GM08714 (cell line): Measurements from ENCODE around the gene FAM124A.
A peak's percentile ranks its signal among the peaks of the same experiment; 100 is the strongest.

Experiments used
- H3K4me3 ChIP-seq: fragments of 200-500 bp; sonication (Bioruptor generic); 2 replicates; pipeline ENCODE4 v1.5.1; 2014; ENCODE audit warnings: mild to moderate bottlenecking, low read length, inconsistent platforms
- ZNF274 ChIP-seq: IDR thresholded peaks from 2 replicates; pipeline ENCODE4 v1.6.1; 2012; ENCODE audit warnings: mild to moderate bottlenecking, low read depth, low read length

FAM124A gene

GRCh38 chr13:51202477-51203046 is 19.6 kb upstream of the FAM124A start:
- no peak for TF ChIP-seq ZNF274
- H3K4me3 ChIP-seq: no peak overlapping the region

DNA sequence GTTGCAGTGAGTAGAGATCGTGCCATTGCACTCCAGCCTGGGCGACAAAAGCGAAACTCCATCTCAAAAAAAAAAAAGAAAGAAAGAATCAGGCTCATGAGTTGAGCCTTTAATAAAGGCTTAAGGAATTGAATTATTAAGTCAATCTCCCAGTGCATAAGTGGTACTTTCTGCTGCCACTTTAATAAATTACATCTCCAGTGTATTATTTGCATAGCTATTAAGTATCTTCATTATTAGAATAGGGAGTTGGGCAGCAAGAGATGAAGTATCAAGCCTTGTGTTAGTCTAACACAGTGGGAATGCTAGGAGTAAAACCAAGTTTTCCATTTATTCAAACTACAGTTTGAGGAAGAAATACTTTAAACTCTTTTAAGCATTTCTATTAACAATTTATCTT is 15.6 kb upstream of the FAM124A start:
- TF ChIP-seq ZNF274: no peak
- no peak overlapping the region for H3K4me3 ChIP-seq

- TF ChIP-seq ZNF274: no peak
- no peak overlapping the region for H3K4me3 ChIP-seq
These were observed 14.3 kb upstream of the FAM124A start for GRCh38 chr13:51207881-51208280.

DNA sequence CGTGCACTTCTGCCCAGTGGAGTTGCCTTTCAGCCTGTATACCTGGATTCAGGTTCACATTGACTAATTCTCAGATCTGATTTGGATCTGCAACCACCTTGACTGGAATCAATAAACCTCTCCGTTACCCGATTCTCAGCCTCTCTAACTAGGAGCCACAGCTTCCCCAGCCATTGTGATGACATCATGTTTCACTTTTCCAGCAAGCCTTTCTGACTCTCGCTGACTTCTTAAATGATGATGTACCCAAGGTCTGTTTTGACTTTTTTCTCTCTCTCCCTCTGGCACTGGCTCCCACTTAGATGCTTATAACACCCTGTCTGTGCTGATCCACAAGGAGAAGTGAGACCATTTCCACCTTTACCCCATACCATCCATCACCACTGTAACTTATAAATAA is 13.5 kb upstream of the FAM124A start:
- no peak overlapping the region for H3K4me3 ChIP-seq
- no peak for TF ChIP-seq ZNF274

- H3K4me3 ChIP-seq: no peak overlapping the region
- no peak for TF ChIP-seq ZNF274
These were observed 10.3 kb upstream of the FAM124A start for GRCh38 chr13:51211910-51212309.

DNA sequence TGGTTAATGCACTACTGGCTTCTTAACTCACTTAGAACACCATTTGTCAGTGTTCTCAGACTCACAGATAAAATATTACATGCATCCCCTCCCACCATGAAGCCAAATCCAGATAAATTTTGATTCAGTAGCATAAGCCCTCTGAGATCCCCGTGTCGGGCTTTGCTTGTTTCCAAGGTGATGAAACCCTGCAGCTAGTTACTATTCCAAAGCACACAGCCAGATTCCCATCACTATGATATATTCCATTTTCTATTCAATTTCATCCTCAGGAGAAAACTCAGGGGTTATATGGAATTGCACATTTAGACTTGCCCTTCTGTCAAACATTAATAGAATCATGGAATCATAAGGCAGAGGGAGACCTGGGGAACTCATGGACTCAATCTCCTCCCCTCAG is 9.4 kb upstream of the FAM124A start:
- no peak overlapping the region for H3K4me3 ChIP-seq
- TF ChIP-seq ZNF274: no peak

DNA sequence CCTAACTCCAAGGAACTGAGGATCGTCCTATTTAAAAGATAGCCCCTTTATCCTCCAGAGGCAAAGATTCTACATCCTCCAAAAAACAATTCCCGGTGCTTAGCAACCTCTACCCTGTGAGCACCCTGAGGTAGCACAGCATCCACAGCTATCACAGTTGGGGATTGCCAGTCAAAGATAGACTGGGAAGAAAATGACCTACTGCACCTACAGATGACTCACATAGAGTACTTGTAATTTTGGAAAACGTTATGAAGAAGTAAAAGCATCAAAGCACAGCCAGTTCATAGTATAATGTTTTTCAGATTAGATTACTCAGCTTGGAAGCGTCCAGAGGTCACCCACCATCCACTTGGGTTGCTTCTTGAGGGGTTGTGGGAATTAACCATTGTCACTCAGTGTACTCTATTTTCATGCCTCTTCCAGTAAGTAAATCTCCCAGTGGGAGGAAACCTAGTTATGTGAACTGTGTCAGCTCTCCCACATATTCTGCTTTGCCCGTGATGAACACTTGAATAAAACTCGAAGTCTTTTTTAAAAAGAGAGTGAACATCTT is 8.9 kb upstream of the FAM124A start:
- no peak overlapping the region for H3K4me3 ChIP-seq
- TF ChIP-seq ZNF274: no peak

GRCh38 chr13:51218626-51219025 is 3.6 kb upstream of the FAM124A start:
- no peak for TF ChIP-seq ZNF274
- H3K4me3 ChIP-seq: no peak overlapping the region

DNA sequence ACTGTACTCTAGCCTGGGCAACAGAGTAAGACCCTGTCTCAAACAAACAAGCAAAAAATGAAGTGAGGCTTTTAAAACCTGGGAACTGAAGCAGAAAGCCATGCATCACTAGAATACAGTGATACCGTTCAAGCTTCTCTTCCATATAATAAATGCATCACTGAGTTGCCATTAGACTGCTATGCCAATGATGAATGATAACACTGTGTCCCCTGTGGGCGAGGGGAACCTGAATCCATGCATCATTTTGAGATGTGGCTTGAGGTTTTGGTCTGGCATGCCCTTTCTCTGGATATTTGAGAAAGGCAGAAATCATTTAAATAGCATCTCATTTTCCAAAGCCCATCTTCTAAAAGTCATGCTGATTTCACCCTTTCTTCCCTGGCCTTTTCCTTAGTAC is 1.5 kb upstream of the FAM124A start:
- TF ChIP-seq ZNF274: no peak
- H3K4me3 ChIP-seq: no peak overlapping the region

DNA sequence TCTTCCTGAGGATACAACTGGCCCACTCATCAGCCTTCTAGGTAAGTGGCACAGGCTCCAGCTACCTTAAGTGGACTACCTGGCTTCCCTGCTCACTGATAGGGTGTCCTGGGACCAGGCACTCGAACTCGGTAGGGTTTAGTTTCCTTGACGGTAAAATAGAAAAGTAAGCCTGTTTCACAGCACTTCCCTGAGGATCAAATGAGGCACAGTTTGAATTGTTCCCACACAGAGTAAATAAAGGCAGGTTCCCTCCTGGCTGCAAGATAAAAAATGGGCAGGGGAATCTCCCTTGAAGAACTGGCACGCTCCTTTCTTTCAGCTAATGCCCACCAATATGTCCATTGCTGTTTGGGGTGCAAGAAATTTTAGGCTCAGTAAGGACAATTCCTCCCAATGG is 1.1 kb upstream of the FAM124A start:
- H3K4me3 ChIP-seq: no peak overlapping the region
- no peak for TF ChIP-seq ZNF274

DNA sequence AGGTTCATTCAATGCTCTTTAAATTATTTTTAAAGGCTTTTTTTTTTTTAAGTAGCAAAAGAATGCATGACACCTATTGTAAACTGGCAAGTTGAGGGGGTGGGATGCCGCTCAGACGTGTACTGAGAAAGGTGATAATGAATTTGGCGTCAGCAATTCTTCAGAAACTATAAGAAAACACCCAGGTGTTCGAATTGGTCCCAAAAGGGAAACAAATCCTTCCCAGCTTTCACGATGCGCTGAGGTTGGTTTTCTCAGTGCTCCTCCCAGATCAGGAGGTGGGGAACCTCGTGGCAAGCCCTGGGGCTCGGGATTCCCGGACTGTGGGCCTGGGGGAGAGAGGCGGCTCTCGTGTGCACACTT is 543 bp upstream of the FAM124A start:
- no peak for TF ChIP-seq ZNF274
- peak overlapping the region; percentile 61; the same call in 1 of the 2 replicates for H3K4me3 ChIP-seq

- TF ChIP-seq ZNF274: no peak
- peak overlapping the region; percentile 59 for H3K4me3 ChIP-seq
These were observed 725 bp downstream of the FAM124A start for GRCh38 chr13:51222686-51223559.

DNA sequence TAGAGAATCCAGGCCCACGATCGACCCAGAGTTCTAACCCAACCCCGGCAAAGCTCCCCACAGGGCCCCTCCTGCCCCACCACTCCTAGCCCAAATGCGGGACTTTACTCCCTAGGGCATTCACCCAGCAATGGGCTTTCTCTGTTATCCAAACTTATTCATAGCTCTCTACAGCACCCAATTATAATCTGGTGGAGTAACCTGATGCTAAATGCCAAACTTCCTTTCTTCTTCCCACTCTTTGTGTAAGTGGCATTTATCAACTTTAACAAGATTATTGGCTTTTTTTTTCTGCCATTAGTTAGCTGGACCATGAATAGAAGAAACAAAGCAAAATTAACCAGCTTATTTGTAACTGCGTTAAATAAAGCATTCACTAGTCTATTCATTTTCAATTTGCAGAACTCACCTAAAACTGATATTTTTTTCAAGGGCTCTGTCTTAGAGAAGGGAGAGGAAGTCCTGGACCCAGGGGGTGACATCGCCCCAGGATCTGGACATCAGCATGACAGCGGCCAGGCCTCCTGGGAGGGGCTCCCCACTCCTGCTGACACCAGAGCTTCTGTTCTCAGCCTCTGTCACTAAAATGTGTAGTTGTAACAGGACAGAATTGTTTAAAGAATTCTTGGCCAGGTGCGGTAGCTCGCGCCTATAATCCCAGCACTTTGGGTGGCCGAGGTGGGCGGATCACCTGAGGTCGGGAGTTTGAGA is 1.5 kb downstream of the FAM124A start:
- no peak for TF ChIP-seq ZNF274
- no peak overlapping the region for H3K4me3 ChIP-seq

GRCh38 chr13:51225029-51225428 is 2.8 kb downstream of the FAM124A start:
- TF ChIP-seq ZNF274: no peak
- no peak overlapping the region for H3K4me3 ChIP-seq

DNA sequence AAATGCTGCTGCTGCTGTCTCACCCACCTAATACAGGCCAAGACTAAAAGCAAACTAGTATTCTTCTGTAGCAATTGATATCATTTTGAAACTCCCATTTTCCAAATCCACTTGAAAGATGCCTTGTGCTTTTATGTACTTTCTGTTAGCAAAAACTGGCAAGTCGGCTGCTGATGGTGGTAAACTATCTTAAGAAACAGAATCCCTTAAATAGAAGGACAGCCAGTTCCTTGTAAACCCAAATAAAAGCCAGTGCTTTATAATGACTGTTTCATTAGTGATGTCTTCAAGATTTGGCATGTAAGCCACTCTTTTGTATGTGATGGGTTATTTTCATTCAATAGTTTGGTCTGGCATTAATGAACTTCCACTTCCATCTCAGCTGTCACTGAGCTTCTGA is 5.2 kb downstream of the FAM124A start:
- TF ChIP-seq ZNF274: no peak
- H3K4me3 ChIP-seq: no peak overlapping the region
